A673 (cell line): ENCODE measurements around the gene PFKFB4. TPM values are rescaled to one million over a fixed set of nuclear protein-coding genes. Genes with fewer than 3 reads are reported as not detected.

Experiments
- BruUV-seq: library from RNA; stranded (reverse); fragments of 400-500 nt; replicated peaks from 2 replicates; lab custom pipeline; 2021; lab: Mats Ljungman, UMichigan
- CTCF ChIA-PET: fragments of 300-600 bp; sonication (Branson Sonifier 250); formaldehyde crosslinking; loops from one replicate; lab custom pipeline; 2022; ENCODE audit warnings: antibody characterized with exemption; lab: Charles Lee
- POLR2A ChIA-PET: fragments of 300-600 bp; sonication (Branson Sonifier 250); formaldehyde crosslinking; loops from one replicate; lab custom pipeline; 2022; ENCODE audit warnings: antibody characterized with exemption; ENCODE audit not compliant: low non-redundant PET; lab: Charles Lee
- DNase-seq: peaks from one replicate; pipeline ENCODE4 v3.0.0-alpha.2; 2015; ENCODE audit warnings: low spot score
- H3K27ac ChIP-seq: fragments of 200-600 bp; sonication (generic); 2 replicates; pipeline ENCODE4 v1.5.1; 2016; ENCODE audit warnings: mixed run types, low read depth, mild to moderate bottlenecking, mixed read lengths, antibody characterized with exemption, low read length; ENCODE audit not compliant: poor library complexity, severe bottlenecking
- H3K27me3 ChIP-seq: fragments of 200-600 bp; sonication (generic); replicated peaks from 2 replicates; pipeline ENCODE4 v1.6.1; 2017; ENCODE audit warnings: mixed run types, low read depth, mild to moderate bottlenecking, mixed read lengths, antibody characterized with exemption, low read length; ENCODE audit not compliant: insufficient read depth, poor library complexity
- H3K36me3 ChIP-seq: fragments of 200-600 bp; sonication (generic); 2 replicates; pipeline ENCODE4 v1.6.1; 2016; ENCODE audit warnings: mixed run types, mild to moderate bottlenecking, mixed read lengths, antibody characterized with exemption, low read length; ENCODE audit not compliant: insufficient read depth, poor library complexity, severe bottlenecking
- H3K4me1 ChIP-seq: fragments of 200-600 bp; sonication (generic); 2 replicates; pipeline ENCODE4 v1.6.1; 2017; ENCODE audit warnings: mixed run types, mild to moderate bottlenecking, mixed read lengths, antibody characterized with exemption, low read length; ENCODE audit not compliant: insufficient read depth, poor library complexity, severe bottlenecking
- H3K4me3 ChIP-seq: fragments of 200-600 bp; sonication (generic); 2 replicates; pipeline ENCODE4 v1.5.1; 2016; ENCODE audit warnings: low read depth, mixed run types, mild to moderate bottlenecking, mixed read lengths, low read length; ENCODE audit not compliant: poor library complexity, severe bottlenecking
- H3K9me3 ChIP-seq: fragments of 200-600 bp; sonication (generic); 2 replicates; pipeline ENCODE4 v1.6.1; 2016; ENCODE audit warnings: mixed run types, low read depth, mild to moderate bottlenecking, mixed read lengths, antibody characterized with exemption, low read length; ENCODE audit not compliant: poor library complexity, severe bottlenecking
- EZH2 ChIP-seq: fragments of 200-600 bp; sonication (generic); IDR thresholded peaks from 2 replicates; pipeline ENCODE4 v1.6.1; 2017; ENCODE audit warnings: borderline replicate concordance, low read depth, mild to moderate bottlenecking, mixed read lengths, antibody characterized with exemption, low read length; ENCODE audit not compliant: poor library complexity, severe bottlenecking
- intact Hi-C: fragments of 100-400 bp; cut with micrococcal nuclease; formaldehyde crosslinking; loops from one replicate; pipeline ENCODE4 v1.10.0; 2022; ENCODE audit not compliant: unreplicated experiment
- total RNA-seq: library from RNA; stranded (reverse); gene quantifications from 2 replicates; pipeline ENCODE4 v1.2.3, GENCODE V29; 2021
- TF ChIP-seq, protein P1 (sequence below): fragments of 300-800, 200-600 bp; sonication (generic); conservative IDR thresholded peaks from 2 replicates; pipeline ENCODE4 v1.5.1; 2017; ENCODE audit warnings: low read depth, mild to moderate bottlenecking, antibody characterized with exemption, low read length, moderate library complexity, mixed read lengths

Gene PFKFB4
- total RNA-seq, 1 experiment from 2014 or later: 5.0 TPM

DNA sequence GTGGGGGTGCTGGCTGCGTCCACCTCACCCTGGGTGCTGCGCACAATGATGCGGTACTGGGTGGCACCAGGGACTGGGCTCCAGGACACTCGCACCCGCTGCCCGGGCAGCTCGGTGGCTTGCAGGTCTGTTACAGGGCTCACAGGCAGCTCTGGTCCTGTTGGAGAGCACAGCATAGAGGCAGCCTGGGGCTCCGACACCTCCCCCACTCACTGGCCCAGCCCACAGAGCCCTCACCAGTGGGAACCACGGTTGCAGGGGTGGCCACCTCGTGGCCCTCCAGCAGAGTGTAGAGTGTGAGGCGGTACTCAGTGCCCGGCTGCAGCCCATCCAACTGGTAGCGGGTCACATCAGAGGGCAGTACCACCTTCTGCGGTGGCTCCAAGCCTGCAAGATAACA is 34.8 kb upstream of the PFKFB4 start:
- Histone ChIP-seq H3K27ac (no peak overlapping the region), H3K9me3 (no peaks in the 10 kb centered on the region), H3K36me3 (no peaks in the 10 kb centered on the region), H3K4me1 (peaks cover 12% of the 10 kb centered on the region), H3K4me3 (no peak overlapping the region), H3K27me3 (no peaks in the 10 kb centered on the region)
- intact Hi-C loops: no loop called here
- ChIA-PET CTCF (no interaction called here), POLR2A (no interaction called here)
- TF ChIP-seq, protein P1, sequence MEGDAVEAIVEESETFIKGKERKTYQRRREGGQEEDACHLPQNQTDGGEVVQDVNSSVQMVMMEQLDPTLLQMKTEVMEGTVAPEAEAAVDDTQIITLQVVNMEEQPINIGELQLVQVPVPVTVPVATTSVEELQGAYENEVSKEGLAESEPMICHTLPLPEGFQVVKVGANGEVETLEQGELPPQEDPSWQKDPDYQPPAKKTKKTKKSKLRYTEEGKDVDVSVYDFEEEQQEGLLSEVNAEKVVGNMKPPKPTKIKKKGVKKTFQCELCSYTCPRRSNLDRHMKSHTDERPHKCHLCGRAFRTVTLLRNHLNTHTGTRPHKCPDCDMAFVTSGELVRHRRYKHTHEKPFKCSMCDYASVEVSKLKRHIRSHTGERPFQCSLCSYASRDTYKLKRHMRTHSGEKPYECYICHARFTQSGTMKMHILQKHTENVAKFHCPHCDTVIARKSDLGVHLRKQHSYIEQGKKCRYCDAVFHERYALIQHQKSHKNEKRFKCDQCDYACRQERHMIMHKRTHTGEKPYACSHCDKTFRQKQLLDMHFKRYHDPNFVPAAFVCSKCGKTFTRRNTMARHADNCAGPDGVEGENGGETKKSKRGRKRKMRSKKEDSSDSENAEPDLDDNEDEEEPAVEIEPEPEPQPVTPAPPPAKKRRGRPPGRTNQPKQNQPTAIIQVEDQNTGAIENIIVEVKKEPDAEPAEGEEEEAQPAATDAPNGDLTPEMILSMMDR: no peak
- TF ChIP-seq EZH2: no peak
- DNase-seq: no peak
- BruUV-seq: no TSS peak

DNA sequence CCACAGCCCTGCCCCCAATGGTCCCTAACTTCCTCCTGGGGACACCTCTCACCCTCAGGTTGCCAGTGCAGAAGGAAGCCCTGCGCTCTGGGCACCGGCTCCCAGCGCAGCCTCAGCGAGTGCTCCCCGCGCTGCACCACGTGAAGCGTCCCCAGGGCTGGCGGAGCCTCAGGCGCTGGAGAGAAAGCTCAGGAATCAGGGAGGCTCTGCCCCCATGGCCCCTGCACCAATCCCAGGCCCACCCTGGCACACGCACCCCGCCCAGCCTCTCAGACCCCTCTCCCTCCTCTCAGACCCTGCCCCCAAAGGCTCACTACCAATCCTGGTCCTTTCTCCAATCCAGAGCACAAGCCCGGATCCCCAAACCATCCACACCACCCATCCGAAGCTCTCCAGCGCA is 31.6 kb upstream of the PFKFB4 start:
- DNase-seq: no peak
- no peaks in the 10 kb centered on the region for H3K27me3 ChIP-seq
- H3K4me1 ChIP-seq: no peaks in the 10 kb centered on the region
- TF ChIP-seq, protein P1: no peak
- no peak for TF ChIP-seq EZH2
- ChIA-PET CTCF (no interaction called here), POLR2A (no interaction called here)
- H3K27ac ChIP-seq: no peak overlapping the region
- H3K4me3 ChIP-seq: no peak overlapping the region
- no TSS peak for BruUV-seq
- intact Hi-C loops: no loop called here
- H3K36me3 ChIP-seq: no peaks in the 10 kb centered on the region
- H3K9me3 ChIP-seq: no peaks in the 10 kb centered on the region

DNA sequence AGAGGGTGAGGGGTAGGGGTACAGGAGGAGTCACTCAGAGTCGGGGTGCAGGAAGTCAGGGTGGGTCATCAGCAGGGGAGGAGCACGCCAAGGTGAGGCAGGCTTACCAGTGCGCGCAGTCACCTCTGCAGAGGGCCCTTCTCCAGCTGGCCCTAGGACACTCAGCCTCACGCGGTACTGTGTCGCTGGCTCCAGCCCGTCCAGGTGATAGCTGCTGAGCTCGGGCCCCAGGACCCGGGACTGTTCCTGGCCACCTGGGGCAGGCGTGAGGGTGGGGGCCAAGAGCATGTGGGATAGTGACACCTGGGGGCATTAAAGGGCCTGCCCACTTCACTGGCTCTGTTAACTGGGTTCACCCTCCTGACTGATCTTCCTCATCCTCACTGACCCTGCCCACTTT is 31.1 kb upstream of the PFKFB4 start:
- no peak for TF ChIP-seq EZH2
- TF ChIP-seq, protein P1: no peak
- BruUV-seq: no TSS peak
- Histone ChIP-seq H3K36me3 (no peaks in the 10 kb centered on the region), H3K4me3 (no peak overlapping the region), H3K4me1 (no peaks in the 10 kb centered on the region), H3K27me3 (no peaks in the 10 kb centered on the region), H3K9me3 (no peaks in the 10 kb centered on the region), H3K27ac (no peak overlapping the region)
- POLR2A ChIA-PET: no interaction called here
- CTCF ChIA-PET: no interaction called here
- no peak for DNase-seq
- intact Hi-C loops: no loop called here
